HEK293 (cell line): ENCODE data around the gene OBSCN.

Experiments
- CTCF ChIA-PET: fragments of 350-600 bp; formaldehyde crosslinking; extraction: SDS; loops from one replicate; lab custom pipeline; 2021; ENCODE audit warnings: antibody characterized with exemption; lab: Yijun Ruan, JAX
- POLR2A ChIA-PET: fragments of 300-600 bp; formaldehyde crosslinking; extraction: SDS; loops from one replicate; lab custom pipeline; 2020; ENCODE audit warnings: antibody characterized with exemption, inconsistent platforms; lab: Yijun Ruan, JAX
- H3K27ac ChIP-seq: fragments of 200-500 bp; sonication (Bioruptor generic); 2 replicates; pipeline ENCODE4 v1.5.1; 2014; ENCODE audit warnings: low read depth, low read length, control low read depth, inconsistent platforms; ENCODE audit errors: extremely low read depth
- H3K36me3 ChIP-seq, 2 experiments: fragments of 200-500 bp in 1 of 2; sonication (Bioruptor generic) in 1 of 2; 1 replicate in 1 of 2; 2 replicates in 1 of 2; pipeline ENCODE4 v1.5.1; 2014 to 2017; ENCODE audit warnings: inconsistent platforms in 2 of 2, low read length in 2 of 2; ENCODE audit not compliant: control insufficient read depth in 2 of 2, insufficient read depth in 1 of 2
- H3K4me1 ChIP-seq: fragments of 200-500 bp; sonication (Bioruptor generic); 2 replicates; pipeline ENCODE4 v1.5.1; 2014; ENCODE audit warnings: mild to moderate bottlenecking, low read length, inconsistent platforms; ENCODE audit not compliant: control insufficient read depth, insufficient read depth
- H3K4me3 ChIP-seq: 2 replicates; pipeline ENCODE4 v1.5.1; 2011; ENCODE audit warnings: low read depth, mild to moderate bottlenecking, control low read depth, low read length, moderate library complexity
- H3K9me3 ChIP-seq: fragments of 200-500 bp; sonication (Bioruptor generic); 2 replicates; pipeline ENCODE4 v1.5.1; 2014; ENCODE audit warnings: low read depth, low read length, inconsistent platforms; ENCODE audit not compliant: control insufficient read depth, insufficient read depth
- SCRT1 ChIP-seq: fragments of 450-650 bp; formaldehyde crosslinking; IDR thresholded peaks from 2 replicates; pipeline ENCODE4 v1.5.1; 2016; ENCODE audit warnings: missing biosample characterization, missing genetic modification characterization, borderline replicate concordance
- SP3 ChIP-seq: fragments of 450-650 bp; formaldehyde crosslinking; IDR thresholded peaks from 2 replicates; pipeline ENCODE4 v1.5.1; 2016; ENCODE audit warnings: missing biosample characterization, missing genetic modification characterization
- TRIM28 ChIP-seq: IDR thresholded peaks from 2 replicates; pipeline ENCODE4 v1.6.1; 2011; ENCODE audit warnings: low read length, control low read depth, borderline replicate concordance
- ZFHX2 ChIP-seq: fragments of 450-650 bp; formaldehyde crosslinking; conservative IDR thresholded peaks from 2 replicates; pipeline ENCODE4 v1.5.1; 2016; ENCODE audit warnings: missing biosample characterization, missing genetic modification characterization
- ZIC2 ChIP-seq: fragments of 450-650 bp; formaldehyde crosslinking; IDR thresholded peaks from 2 replicates; pipeline ENCODE4 v1.5.1; 2016; ENCODE audit warnings: missing biosample characterization, missing genetic modification characterization
- ZNF10 ChIP-seq: fragments of 450-650 bp; formaldehyde crosslinking; IDR thresholded peaks from 2 replicates; pipeline ENCODE4 v1.5.1; 2017; ENCODE audit warnings: missing biosample characterization, missing genetic modification characterization
- ZNF121 ChIP-seq: fragments of 450-650 bp; formaldehyde crosslinking; IDR thresholded peaks from 2 replicates; pipeline ENCODE4 v1.5.1; 2016; ENCODE audit warnings: missing biosample characterization, missing genetic modification characterization
- ZNF24 ChIP-seq: fragments of 450-650 bp; formaldehyde crosslinking; IDR thresholded peaks from 2 replicates; pipeline ENCODE4 v1.5.1; 2016; ENCODE audit warnings: missing biosample characterization, missing genetic modification characterization
- ZNF561 ChIP-seq: fragments of 450-650 bp; IDR thresholded peaks from 2 replicates; pipeline ENCODE4 v1.5.1; 2018; ENCODE audit warnings: missing biosample characterization, missing genetic modification characterization, borderline replicate concordance
- ZNF621 ChIP-seq: fragments of 450-650 bp; formaldehyde crosslinking; IDR thresholded peaks from 2 replicates; pipeline ENCODE4 v1.5.1; 2017; ENCODE audit warnings: missing biosample characterization, missing genetic modification characterization
- ZNF76 ChIP-seq: fragments of 450-650 bp; formaldehyde crosslinking; IDR thresholded peaks from 2 replicates; pipeline ENCODE4; 2016; ENCODE audit warnings: low read depth, missing biosample characterization, missing genetic modification characterization, borderline replicate concordance
- ZNF791 ChIP-seq: fragments of 450-650 bp; formaldehyde crosslinking; IDR thresholded peaks from 2 replicates; pipeline ENCODE4 v1.5.1; 2016; ENCODE audit warnings: missing biosample characterization, missing genetic modification characterization
- ZXDB ChIP-seq: fragments of 450-650 bp; formaldehyde crosslinking; IDR thresholded peaks from 2 replicates; pipeline ENCODE4 v1.5.1; 2016; ENCODE audit warnings: missing biosample characterization, missing genetic modification characterization
- TF ChIP-seq, protein P1 (sequence below): fragments of 450-650 bp; formaldehyde crosslinking; IDR thresholded peaks from 2 replicates; pipeline ENCODE4 v1.5.1; 2016; ENCODE audit warnings: missing biosample characterization, missing genetic modification characterization
- TF ChIP-seq, protein P2 (sequence below): fragments of 450-650 bp; formaldehyde crosslinking; optimal IDR thresholded peaks from 2 replicates; pipeline ENCODE3; 2016; ENCODE audit warnings: missing biosample characterization, mild to moderate bottlenecking, missing genetic modification characterization
- TF ChIP-seq, protein P3 (sequence below): fragments of 450-650 bp; formaldehyde crosslinking; IDR thresholded peaks from 2 replicates; pipeline ENCODE4 v1.5.1; 2017; ENCODE audit warnings: missing biosample characterization, missing genetic modification characterization
- TF ChIP-seq, protein P4 (sequence below): fragments of 450-650 bp; formaldehyde crosslinking; IDR thresholded peaks from 2 replicates; pipeline ENCODE4 v1.5.1; 2016; ENCODE audit warnings: missing biosample characterization, missing genetic modification characterization
- TF ChIP-seq, protein P5 (sequence below): fragments of 450-650 bp; formaldehyde crosslinking; IDR thresholded peaks from 2 replicates; pipeline ENCODE4 v1.5.1; 2016; ENCODE audit warnings: missing biosample characterization, missing genetic modification characterization
- TF ChIP-seq, protein P6 (sequence below): fragments of 450-650 bp; formaldehyde crosslinking; IDR thresholded peaks from 2 replicates; pipeline ENCODE4 v1.5.1; 2016; ENCODE audit warnings: missing biosample characterization, missing genetic modification characterization

The OBSCN gene

DNA sequence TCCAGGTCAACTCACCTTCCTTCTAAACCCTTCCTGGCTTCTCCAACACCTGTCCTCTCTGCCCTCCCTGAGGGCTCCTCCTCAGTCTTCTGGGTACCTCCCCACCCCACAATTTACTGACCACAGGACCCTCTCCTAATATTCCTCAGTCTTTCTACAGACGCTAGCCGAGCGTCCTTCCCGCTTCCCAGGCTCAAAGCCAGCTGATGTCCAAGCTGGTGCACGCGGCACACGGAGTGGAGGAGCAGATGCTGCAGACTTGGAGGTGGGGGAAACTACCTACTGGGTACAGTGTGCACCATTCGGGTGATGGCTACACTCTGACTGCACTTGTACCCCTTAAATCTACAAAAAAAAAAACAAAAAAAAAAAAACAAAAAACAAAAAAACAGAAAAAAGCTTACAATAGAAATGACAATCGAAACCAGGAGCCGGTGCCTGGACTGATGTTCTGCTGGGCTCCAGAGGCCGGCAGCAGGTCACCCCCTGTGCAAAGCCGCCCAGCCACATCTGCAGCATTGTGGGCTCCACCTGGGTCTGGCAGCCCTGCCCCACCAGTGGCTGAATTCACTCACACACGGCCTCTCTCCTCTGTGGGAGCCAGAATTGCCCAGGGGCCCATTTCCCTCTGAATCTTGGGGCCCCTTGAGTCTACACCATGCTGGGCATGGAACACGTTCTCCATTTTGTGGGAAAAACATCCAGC, 191.8 kb downstream of the OBSCN start:
- TF ChIP-seq ZNF621 (tag by site-specific recombination) = no peak
- no peak for TF ChIP-seq ZNF121 (tag by site-specific recombination)
- TF ChIP-seq, protein P1, sequence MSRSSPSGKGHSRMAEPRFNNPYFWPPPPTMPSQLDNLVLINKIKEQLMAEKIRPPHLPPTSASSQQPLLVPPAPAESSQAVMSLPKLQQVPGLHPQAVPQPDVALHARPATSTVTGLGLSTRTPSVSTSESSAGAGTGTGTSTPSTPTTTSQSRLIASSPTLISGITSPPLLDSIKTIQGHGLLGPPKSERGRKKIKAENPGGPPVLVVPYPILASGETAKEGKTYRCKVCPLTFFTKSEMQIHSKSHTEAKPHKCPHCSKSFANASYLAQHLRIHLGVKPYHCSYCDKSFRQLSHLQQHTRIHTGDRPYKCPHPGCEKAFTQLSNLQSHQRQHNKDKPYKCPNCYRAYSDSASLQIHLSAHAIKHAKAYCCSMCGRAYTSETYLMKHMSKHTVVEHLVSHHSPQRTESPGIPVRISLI (tag by site-specific recombination) = 0 out of 2 replicates have a peak, but pooled peaks have one; percentile 46
- Histone ChIP-seq H3K9me3 (no peaks in the 10 kb centered on the region), H3K4me3 (no peak overlapping the region), H3K4me1 (peaks cover 2% of the 10 kb centered on the region), H3K27ac (no peak overlapping the region; the same call in 1 of the 2 replicates), H3K36me3 (peaks cover 20 to 96% of the 10 kb centered on the region in 2 experiments; a peak in 2 of 3 replicates)
- POLR2A ChIA-PET = interaction anchor here (0.6 to 0.7 kb wide), 2 partner anchors 59 to 131 kb away, joined by 3 to 4 read pairs; no protein-coding TSS in a partner anchor
- CTCF ChIA-PET = interaction anchor here (0.6 kb wide), 2 partner anchors 87 to 467 kb away, joined by 3 read pairs; no protein-coding TSS in a partner anchor

DNA sequence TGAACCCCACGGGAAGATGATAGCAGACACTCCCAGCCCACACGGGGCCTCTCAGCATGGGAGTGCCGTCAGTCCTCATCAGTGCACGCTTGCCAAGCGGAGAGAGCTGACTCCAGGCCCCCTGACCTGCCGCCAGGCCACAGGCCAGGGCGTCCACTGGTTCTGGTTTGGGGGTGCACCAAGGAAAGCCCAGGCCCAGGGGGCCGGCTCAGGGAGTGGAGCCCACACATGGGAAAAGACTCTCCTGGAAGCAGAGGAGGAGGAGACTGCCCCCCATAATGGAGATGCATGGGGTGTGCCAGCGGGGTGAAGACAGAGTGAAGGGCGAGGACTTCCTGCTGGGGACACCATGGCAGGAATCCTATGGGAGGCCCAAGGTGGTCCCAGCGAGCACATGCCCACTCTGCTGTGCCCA, 192.4 kb downstream of the OBSCN start:
- POLR2A ChIA-PET = interaction anchor here (0.6 kb wide), 1 partner anchor 59 kb away, joined by 3 read pairs; no protein-coding TSS in a partner anchor
- Histone ChIP-seq H3K4me1 (peaks cover 7% of the 10 kb centered on the region), H3K27ac (no peak overlapping the region; the same call in 1 of the 2 replicates), H3K4me3 (no peak overlapping the region), H3K36me3 (peaks cover 20 to 93% of the 10 kb centered on the region in 2 experiments; a peak in 2 of 3 replicates), H3K9me3 (no peaks in the 10 kb centered on the region)
- TF ChIP-seq ZNF10 (tag by site-specific recombination) (peak; percentile 29; the same call in 1 of the 2 replicates), ZIC2 (tag by site-specific recombination) (peak; percentile 93), ZNF791 (tag by site-specific recombination) (no peak)
- CTCF ChIA-PET = no interaction called here

DNA sequence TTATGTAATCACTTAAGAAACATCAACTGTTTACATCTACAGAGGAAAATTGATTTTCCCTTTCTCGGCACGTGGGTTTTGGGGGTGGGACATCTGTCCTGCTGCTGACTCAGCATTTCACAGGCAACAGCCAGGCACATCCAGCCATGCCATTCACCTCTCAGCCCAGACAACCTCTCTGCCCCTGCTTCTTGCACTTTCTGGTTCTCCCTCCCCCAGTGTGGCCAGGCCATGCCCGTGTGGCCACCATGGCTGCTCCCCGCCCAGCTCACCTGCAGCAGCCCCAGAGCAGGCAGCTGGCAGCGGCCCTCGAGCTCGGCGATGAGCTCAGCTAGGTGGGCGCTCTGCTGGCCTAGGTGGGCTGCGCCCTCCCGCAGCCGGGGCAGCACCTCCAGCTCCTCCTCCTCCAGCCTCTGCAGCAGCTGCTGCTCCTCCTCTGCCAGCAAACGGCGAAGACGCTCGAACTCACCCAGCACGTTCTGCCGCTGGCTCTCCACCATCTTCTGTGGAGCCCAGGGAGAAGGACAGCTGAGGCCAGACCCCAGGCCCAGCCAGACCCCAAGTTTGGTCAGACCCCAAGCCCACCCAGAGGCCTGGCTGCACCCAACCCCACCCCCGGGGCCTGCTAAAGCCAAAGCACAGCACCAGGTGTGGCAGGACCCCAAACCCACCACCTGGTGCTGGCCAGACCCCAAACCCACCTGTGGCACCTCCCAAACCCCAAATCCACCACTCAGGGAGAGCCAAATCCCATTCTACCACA, 193.0 kb downstream of the OBSCN start:
- H3K36me3 ChIP-seq = peaks cover 14 to 87% of the 10 kb centered on the region in 2 experiments; a peak in 2 of 3 replicates
- no peak overlapping the region for H3K27ac ChIP-seq
- no peaks in the 10 kb centered on the region for H3K9me3 ChIP-seq
- no peak overlapping the region for H3K4me3 ChIP-seq
- POLR2A ChIA-PET = no interaction called here
- peaks cover 8% of the 10 kb centered on the region for H3K4me1 ChIP-seq
- CTCF ChIA-PET = no interaction called here
- no peak for TF ChIP-seq ZXDB (tag by site-specific recombination)
- TF ChIP-seq, protein P2, sequence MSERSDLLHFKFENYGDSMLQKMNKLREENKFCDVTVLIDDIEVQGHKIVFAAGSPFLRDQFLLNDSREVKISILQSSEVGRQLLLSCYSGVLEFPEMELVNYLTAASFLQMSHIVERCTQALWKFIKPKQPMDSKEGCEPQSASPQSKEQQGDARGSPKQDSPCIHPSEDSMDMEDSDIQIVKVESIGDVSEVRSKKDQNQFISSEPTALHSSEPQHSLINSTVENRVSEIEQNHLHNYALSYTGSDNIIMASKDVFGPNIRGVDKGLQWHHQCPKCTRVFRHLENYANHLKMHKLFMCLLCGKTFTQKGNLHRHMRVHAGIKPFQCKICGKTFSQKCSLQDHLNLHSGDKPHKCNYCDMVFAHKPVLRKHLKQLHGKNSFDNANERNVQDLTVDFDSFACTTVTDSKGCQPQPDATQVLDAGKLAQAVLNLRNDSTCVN (tag by site-specific recombination) = no peak
- TF ChIP-seq ZFHX2 (tag by site-specific recombination) = peak; percentile 57
- no peak for TF ChIP-seq ZNF24
- TF ChIP-seq SP3 (tag by site-specific recombination) = no peak
- TF ChIP-seq, protein P3, sequence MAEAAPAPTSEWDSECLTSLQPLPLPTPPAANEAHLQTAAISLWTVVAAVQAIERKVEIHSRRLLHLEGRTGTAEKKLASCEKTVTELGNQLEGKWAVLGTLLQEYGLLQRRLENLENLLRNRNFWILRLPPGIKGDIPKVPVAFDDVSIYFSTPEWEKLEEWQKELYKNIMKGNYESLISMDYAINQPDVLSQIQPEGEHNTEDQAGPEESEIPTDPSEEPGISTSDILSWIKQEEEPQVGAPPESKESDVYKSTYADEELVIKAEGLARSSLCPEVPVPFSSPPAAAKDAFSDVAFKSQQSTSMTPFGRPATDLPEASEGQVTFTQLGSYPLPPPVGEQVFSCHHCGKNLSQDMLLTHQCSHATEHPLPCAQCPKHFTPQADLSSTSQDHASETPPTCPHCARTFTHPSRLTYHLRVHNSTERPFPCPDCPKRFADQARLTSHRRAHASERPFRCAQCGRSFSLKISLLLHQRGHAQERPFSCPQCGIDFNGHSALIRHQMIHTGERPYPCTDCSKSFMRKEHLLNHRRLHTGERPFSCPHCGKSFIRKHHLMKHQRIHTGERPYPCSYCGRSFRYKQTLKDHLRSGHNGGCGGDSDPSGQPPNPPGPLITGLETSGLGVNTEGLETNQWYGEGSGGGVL = no peak
- TF ChIP-seq, protein P4, sequence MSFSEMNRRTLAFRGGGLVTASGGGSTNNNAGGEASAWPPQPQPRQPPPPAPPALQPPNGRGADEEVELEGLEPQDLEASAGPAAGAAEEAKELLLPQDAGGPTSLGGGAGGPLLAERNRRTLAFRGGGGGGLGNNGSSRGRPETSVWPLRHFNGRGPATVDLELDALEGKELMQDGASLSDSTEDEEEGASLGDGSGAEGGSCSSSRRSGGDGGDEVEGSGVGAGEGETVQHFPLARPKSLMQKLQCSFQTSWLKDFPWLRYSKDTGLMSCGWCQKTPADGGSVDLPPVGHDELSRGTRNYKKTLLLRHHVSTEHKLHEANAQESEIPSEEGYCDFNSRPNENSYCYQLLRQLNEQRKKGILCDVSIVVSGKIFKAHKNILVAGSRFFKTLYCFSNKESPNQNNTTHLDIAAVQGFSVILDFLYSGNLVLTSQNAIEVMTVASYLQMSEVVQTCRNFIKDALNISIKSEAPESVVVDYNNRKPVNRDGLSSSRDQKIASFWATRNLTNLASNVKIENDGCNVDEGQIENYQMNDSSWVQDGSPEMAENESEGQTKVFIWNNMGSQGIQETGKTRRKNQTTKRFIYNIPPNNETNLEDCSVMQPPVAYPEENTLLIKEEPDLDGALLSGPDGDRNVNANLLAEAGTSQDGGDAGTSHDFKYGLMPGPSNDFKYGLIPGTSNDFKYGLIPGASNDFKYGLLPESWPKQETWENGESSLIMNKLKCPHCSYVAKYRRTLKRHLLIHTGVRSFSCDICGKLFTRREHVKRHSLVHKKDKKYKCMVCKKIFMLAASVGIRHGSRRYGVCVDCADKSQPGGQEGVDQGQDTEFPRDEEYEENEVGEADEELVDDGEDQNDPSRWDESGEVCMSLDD (tag by site-specific recombination) = no peak
- TF ChIP-seq ZNF561 (tag by site-specific recombination) = no peak
- TF ChIP-seq, protein P5, sequence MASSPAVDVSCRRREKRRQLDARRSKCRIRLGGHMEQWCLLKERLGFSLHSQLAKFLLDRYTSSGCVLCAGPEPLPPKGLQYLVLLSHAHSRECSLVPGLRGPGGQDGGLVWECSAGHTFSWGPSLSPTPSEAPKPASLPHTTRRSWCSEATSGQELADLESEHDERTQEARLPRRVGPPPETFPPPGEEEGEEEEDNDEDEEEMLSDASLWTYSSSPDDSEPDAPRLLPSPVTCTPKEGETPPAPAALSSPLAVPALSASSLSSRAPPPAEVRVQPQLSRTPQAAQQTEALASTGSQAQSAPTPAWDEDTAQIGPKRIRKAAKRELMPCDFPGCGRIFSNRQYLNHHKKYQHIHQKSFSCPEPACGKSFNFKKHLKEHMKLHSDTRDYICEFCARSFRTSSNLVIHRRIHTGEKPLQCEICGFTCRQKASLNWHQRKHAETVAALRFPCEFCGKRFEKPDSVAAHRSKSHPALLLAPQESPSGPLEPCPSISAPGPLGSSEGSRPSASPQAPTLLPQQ (tag by site-specific recombination) = no peak
- no peak for TF ChIP-seq ZNF76 (tag by site-specific recombination)
- TF ChIP-seq SCRT1 = 0 out of 2 replicates have a peak, but pooled peaks have one; percentile 59
- TF ChIP-seq, protein P6, sequence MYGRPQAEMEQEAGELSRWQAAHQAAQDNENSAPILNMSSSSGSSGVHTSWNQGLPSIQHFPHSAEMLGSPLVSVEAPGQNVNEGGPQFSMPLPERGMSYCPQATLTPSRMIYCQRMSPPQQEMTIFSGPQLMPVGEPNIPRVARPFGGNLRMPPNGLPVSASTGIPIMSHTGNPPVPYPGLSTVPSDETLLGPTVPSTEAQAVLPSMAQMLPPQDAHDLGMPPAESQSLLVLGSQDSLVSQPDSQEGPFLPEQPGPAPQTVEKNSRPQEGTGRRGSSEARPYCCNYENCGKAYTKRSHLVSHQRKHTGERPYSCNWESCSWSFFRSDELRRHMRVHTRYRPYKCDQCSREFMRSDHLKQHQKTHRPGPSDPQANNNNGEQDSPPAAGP = no peak
- no peak for TF ChIP-seq TRIM28
